HG03196 (cell line): ENCODE data around the gene VTN.

Experiments used
- ATAC-seq: cut with Tn5 transposase; IDR thresholded peaks from one replicate; pipeline ENCODE4 v1.9.1; 2021; ENCODE audit not compliant: unreplicated experiment

Gene VTN

GRCh38 chr17:28370744-28371103 lies 617 bp upstream of the VTN start:
- no peak for ATAC-seq

GRCh38 chr17:28369684-28370034 lies 448 bp downstream of the VTN start:
- ATAC-seq, result no peak

GRCh38 chr17:28368915-28369683 lies 1.0 kb downstream of the VTN start:
- ATAC-seq, result no peak

GRCh38 chr17:28368306-28368831 lies 1.7 kb downstream of the VTN start:
- ATAC-seq, result no peak

GRCh38 chr17:28367641-28368305 lies 2.3 kb downstream of the VTN start:
- no peak for ATAC-seq

- ATAC-seq, result no peak
Observed at GRCh38 chr17:28366605-28367004, 3.5 kb downstream of the VTN start.

- ATAC-seq, result no peak
Observed at GRCh38 chr17:28365487-28365886, 4.6 kb downstream of the VTN start.

- no peak for ATAC-seq
Observed at GRCh38 chr17:28364665-28365363, 5.3 kb downstream of the VTN start, which contains the start of gene SEBOX. SEBOX (minus strand) TSS chr17:28365199; CDS start chr17:28365151, 48 bp downstream.

GRCh38 chr17:28363776-28364650 lies 6.1 kb downstream of the VTN start:
- no peak for ATAC-seq

- ATAC-seq, result no peak
Observed at GRCh38 chr17:28363186-28363585, 6.9 kb downstream of the VTN start.

- ATAC-seq, result peak; percentile 5
Observed at GRCh38 chr17:28357901-28358197, 12.3 kb downstream of the VTN start.

GRCh38 chr17:28357061-28357900 lies 12.8 kb downstream of the VTN start, which contains the start of gene POLDIP2:
POLDIP2 (minus strand) TSS chr17:28357527; CDS start chr17:28357448, 79 bp downstream.
- peak; percentile 95 for ATAC-seq

- no peak for ATAC-seq
Observed at GRCh38 chr17:28350271-28350670, 19.8 kb downstream of the VTN start.

GRCh38 chr17:28348979-28349378 lies 21.1 kb downstream of the VTN start:
- ATAC-seq, result no peak

GRCh38 chr17:28347261-28347891 lies 22.7 kb downstream of the VTN start:
- ATAC-seq, result no peak

- ATAC-seq, result no peak
Observed at GRCh38 chr17:28346746-28347246, 23.3 kb downstream of the VTN start.

- ATAC-seq, result no peak
Observed at GRCh38 chr17:28346199-28346580, 23.9 kb downstream of the VTN start.

- no peak for ATAC-seq
Observed at GRCh38 chr17:28345419-28346198, 24.5 kb downstream of the VTN start.
